Stimulated activated CD8-positive, alpha-beta memory T cell treated with anti-CD3 and anti-CD28 coated beads, Interleukin-2, amount 100 ng/mL, for 48 hours (primary cell): ENCODE data around the gene MTHFD1L.
"Not testable (repeated sequence)": the region's sequence is repeated elsewhere in the genome, so short reads cannot be mapped to it uniquely, and the experiment has no call there.

Experiments
- DNase-seq, 2 donors: peaks; one replicate each; pipeline ENCODE4 v3.0.0-alpha.2; 2020; ENCODE audit warnings: low read depth in 2 of 2

Gene MTHFD1L

DNA sequence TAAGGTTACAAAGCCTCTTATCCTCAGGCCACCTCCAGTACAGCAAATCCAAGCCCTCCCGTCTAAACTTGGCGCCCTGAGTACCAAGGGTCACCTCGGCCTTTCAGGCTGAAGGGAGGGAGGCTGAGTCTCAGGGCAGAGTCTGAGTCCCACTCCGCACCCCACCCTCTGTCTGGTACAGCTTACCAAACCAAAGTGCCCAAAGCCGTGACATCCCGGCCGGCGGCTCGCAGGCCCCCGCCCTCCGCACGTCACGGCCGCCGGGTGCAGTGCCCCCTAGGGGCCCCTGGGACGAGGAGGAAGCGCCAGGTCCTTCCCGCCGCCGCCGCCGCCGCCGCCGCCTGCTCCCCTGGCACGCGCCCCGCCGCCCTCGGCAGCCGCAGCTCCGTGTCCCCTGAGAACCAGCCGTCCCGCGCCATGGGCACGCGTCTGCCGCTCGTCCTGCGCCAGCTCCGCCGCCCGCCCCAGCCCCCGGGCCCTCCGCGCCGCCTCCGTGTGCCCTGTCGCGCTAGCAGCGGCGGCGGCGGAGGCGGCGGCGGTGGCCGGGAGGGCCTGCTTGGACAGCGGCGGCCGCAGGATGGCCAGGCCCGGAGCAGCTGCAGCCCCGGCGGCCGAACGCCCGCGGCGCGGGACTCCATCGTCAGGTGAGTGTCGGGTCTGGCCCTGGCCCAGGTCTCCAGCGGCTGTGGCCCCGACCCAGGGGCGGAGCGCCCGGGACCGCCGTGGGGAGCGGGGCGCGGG lies at the start of gene MTHFD1L:
TSS of gene MTHFD1L (plus strand) at position 297 of the 741 bp plus-strand sequence. CDS start at position 418, 121 bp downstream.
- DNase-seq = peak; percentile 65 to 68

DNA sequence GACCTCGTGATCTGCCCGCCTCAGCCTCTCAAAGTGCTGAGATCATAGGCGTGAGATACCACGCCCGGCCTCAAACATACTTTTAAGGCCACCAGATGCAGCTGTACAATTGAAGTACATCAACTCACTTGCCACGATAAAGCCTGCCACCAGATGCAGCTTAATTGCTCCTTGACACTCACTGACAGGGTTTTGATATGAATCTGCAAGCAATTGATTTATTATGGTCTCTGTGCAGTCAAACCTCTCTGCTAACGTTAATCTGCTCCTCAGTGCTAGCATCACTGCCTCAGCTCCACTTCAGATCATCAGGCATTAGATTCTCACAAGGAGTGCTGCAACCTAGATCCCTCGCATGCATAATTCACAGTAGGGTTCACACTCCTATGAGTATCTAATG lies 48.9 kb upstream of the MTHFD1L start:
- DNase-seq = not testable (repeated sequence)

DNA sequence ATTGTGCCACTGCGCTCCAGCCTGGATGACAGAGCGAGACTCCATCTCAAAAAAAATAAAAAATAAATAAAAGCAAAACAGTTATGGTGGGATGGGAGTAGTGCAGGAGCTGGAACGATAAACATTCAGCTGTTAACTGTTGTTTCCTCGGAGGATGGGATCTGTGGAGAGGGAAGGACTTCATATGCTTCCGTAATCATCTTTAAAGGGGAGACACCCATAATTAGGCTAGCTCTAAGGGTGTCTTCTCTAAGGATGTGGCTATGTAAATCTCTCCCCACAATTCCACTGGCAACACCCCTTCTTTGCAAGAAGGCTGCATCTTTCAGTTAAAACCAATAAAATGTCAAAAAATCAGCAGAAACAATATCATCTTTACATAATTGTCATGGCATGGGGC lies 42.6 kb upstream of the MTHFD1L start:
- no peak for DNase-seq

DNA sequence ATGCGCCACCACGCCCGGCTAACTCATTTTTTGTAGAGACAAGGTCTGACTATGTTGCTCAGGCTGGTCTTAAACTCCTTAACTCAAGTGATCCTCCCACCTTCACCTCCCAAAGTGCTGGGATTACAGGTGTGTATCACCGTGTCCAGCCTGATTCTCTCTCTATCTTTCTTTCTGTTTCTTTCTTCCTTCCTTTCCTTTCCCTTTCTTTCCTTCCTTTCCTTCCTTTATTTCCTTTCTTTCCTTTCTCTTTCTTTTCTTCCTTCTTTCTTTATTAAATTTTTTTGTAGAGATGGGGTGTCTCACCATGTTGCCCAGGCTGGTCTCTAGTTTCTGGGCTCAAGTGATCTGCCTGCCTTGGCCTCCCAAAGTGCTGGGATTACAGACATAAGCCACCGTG lies 38.7 kb upstream of the MTHFD1L start:
- DNase-seq = no peak

DNA sequence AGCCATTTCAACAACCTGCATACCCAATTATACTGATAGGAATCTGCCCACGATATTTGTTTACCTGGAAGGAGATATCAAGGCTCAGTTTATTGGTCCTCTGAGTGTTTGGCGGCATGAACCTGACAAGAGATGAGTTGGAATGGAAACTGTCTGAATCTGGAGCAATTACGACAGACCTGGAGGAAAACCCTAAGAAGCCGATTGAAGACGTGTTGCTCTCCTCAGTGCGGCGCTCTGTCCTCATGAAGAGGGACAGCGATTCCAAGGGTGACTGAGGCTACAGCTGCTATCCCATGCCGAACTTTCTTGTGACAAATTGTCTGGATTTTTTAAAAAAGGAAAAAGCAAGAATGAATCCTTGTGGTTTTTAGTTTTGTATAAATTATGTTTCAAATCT lies 37.4 kb upstream of the MTHFD1L start:
- DNase-seq = not testable (repeated sequence)

DNA sequence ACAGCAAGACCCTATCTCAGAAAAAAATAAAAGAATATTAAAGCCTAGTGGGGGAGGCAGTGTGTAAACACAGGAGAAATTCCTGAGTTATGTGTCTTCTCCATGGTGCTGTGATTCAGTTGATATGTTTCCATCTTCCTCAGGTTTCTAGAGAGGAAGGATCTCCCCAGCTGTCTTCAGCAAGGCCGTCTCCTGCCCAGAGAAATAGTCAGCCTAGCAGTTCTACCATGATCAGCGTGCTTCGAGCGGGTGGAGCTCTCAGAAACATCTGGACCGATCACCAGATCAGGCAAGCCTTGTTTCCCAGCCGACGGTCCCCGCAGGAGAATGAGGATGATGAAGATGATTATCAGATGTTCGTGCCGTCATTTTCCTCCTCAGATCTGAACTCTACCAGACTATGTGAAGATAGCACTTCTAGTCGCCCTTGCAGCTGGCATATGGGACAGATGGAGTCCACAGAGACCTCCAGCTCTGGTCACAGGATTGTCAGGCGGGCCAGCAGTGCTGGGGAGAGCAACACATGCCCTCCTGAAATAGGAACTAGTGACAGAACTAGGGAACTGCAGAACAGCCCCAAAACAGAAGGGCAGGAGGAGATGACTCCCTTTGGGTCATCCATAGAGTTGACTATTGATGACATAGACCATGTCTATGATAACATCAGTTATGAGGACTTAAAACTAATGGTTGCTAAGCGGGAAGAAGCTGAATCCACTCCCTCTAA lies 34.9 kb upstream of the MTHFD1L start:
- DNase-seq = no peak

DNA sequence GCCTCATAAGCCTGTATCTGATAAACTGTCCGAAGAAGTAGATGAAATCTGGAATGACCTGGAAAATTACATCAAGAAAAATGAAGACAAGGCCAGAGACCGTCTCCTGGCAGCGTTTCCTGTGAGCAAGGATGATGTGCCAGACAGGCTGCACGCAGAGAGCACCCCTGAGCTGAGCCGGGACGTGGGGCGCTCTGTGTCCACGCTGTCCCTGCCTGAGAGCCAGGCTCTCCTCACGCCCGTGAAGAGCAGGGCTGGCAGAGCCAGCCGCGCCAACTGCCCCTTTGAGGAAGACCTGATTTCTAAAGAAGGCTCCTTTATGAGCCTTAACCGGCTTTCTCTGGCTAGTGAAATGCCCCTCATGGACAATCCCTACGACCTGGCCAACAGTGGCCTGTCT lies 33.9 kb upstream of the MTHFD1L start:
- no peak for DNase-seq

DNA sequence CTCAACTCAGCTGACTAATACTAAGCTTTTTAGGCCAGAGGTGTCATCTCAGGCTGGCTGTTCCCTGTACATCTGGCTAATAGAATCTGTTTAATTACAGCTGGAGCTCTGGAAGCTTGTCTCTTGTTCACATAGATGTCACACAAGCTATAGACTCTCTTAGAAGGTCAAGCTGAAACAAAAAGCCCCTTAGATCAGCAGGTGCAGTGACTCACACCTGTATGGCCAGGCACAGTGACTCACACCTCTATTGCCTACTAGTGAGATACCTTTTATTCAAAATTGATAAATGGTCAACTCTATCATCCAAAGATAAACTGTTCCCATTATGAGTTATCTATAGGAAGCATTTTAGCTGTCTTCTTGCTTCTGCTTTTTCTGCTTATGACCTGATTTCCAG lies 29.9 kb upstream of the MTHFD1L start:
- DNase-seq = no peak

DNA sequence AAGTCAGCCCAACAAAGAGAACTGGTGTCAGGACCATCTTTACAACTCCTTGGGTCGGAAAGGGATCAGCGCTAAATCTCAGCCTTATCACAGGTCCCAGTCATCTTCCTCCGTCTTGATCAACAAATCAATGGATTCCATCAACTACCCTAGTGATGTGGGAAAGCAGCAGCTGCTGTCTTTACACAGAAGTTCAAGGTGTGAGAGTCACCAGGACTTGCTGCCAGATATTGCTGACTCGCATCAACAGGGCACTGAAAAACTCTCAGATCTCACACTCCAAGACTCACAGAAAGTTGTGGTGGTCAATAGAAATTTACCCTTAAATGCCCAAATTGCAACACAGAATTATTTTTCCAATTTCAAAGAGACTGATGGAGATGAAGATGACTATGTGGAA lies 25.3 kb upstream of the MTHFD1L start:
- no peak for DNase-seq

DNA sequence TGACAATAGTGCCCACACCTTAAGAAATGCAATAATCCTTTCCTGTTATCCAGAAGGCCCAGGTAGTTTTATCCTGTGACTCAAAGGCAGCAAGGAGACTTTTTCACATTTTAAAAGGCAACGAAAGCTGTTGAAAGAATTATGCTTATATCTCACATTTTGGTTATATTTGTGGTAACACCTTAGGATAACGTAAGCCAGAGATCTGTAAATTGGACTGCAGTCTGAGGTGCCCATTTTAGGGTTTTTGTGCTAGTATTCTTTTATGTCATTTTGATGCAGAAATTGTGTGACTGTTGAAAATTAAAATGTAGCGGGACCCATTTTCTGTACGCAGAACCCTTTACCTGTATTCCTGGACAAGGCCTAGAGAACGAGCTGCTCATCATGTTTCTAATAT lies 24.3 kb upstream of the MTHFD1L start:
- no peak for DNase-seq

DNA sequence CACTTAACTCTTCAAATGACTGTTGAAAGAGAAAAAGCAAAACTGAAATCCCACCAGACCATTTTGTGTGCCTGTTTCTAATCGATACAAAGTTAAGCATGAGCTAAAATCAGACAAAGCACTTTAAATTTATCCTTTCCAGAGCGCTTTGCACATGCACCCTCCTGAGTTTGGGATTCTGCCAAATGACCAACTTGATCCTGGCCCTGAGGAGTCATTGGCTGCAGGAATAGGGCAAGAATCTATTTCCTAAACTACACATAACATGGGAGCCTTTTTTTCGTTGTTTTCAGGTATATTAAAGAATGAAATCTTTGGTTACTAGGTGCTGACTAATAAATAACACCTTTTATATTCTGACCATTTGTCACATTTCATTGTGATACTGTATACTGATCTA lies 23.8 kb upstream of the MTHFD1L start:
- no peak for DNase-seq

DNA sequence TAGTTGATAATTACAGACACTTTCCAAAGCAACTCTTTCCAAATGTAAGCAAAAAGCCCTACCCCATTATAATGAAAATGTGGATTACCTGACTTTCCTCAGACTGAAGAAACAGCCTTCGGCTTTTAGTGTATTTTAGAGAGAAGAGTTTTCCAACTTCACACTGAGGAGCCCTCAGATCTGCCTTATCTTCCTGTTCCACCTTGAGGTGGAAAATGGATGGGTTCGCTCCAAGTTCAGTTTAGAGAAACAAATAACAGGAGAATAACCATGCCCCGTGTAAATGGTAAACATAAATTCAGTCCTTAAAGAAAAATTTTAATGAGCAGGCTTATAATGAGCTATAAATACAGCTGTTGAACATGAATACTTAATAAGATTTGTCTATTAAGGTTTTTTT lies 21.1 kb upstream of the MTHFD1L start:
- DNase-seq = no peak

DNA sequence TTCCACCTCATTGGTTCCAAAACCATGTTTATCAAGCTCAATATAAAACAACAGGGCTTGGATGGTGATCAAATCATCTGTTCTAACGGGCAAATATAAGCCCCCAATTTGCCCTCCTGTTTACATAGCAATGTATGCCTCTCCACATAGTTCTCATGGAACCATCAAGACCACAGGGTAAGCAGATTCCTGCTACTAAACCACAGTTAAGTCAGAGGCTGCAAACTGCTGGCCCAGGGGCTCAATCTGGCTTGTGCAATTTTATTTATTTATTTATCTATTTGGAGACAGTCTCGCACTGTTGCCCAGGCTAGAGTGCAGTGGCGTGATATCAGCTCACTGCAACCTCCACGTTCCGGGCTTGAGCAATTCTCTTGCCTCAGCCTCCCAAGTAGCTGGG lies 18.9 kb upstream of the MTHFD1L start:
- no peak for DNase-seq

DNA sequence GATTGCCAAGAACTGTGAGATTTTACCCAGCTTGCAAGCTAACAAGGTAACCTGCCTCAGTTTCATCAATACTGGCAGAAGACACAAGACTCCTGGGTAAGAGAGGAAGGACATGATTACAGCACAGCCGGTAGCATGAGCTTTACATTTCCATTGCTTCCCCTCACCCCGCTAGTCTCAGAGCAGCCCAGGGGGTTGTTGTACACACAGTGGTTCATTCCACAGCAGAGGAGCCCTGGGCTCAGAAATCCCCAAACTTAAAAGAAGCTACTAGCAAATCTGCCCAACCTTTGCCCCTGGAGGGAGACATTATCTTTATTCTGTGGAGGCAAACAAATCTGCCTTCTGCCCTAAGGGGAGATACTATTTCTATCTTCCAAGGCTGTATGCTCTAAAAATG lies 17.1 kb upstream of the MTHFD1L start:
- no peak for DNase-seq

DNA sequence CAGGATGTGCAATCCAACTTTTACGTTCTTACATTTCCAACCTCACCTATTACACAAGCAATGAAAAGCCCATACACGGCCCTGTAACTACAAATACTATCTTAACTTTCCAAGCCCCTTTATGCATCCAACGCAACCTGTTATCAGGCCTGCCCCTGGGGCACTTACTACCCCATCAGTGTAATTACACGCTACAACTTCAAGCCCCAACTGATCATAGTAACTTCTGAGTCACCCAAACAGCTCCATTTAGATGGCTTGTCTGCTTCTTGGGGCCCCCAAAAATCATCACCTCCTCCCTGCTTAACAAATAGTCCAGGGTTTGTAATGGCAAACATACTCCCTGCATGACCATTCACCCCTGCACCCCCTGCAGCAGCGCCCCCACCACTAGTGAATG lies 11.1 kb upstream of the MTHFD1L start:
- DNase-seq = not testable (repeated sequence)

DNA sequence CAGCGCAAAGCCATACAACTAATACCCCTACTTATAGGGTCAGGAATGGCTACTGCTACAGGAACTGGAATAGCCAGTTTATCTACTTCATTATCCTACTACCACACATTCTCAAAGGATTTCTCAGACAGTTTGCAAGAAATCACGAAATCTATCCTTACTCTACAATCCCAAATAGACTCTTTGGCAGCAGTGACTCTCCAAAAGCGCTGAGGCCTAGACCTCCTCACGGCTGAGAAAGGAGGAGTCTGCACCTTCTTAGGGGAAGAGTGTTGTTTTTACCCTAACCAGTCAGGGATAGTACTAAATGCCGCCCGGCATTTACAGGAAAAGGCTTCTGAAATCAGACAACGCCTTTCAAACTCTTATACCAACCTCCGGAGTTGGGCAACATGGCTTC lies 10.3 kb upstream of the MTHFD1L start:
- not testable (repeated sequence) for DNase-seq

DNA sequence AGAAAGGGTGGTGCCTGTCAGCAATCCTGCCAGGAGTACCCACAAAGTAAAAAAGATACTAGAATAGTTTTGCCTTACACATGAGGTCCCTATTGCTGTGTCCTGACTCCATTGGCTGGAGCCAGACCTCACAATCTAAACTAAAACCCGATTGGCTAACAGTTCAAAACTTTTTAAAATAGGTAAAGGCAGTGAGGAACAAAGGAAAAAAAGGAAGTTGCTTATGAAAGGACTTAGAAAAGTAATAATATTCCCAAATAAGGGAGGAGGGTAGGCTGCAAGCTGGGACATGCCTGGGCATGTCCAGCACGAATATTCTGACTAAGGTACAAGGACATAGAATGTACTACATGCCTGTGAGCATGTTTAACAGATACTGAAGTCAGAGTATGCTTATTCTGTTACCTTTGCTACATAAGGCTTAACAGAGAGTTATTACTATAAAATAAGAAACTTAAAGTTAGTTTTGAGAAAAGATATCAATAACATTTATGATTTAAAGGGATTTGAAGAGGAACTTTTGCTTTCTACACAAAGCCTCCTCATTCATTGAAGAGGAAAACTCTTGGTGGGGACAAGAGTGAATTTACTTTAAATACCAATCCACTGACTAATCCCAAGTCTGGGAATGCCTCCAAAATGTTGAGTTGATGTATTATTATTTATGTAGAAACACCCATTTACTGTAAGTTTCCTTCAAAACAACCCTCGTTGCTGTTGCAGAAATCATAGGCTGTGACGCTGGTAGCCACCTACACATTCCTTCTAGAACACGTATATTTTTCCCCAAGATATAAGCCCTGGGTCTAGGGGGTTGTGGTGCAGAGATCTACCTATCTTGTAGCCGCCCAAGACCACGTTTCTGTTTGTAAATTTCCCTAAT lies 8.2 kb upstream of the MTHFD1L start:
- no peak for DNase-seq

DNA sequence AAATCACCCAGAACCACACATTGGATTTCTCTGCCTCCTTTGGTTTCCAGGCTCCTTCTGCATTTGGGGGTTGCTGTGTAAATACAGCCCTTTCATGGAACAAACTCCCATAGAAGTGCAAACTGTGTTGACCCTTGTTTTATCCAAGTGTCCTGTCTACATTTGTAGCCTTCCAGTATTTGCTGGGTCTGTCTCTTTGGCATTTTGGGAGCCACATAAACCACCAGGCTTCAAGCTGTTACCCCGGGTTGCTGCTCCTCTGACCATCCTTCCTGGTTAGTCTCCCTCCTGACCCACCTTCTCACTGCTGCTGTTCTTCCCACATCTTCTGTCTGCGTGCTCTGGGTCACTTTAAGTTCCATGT lies 7.6 kb upstream of the MTHFD1L start:
- DNase-seq = no peak

DNA sequence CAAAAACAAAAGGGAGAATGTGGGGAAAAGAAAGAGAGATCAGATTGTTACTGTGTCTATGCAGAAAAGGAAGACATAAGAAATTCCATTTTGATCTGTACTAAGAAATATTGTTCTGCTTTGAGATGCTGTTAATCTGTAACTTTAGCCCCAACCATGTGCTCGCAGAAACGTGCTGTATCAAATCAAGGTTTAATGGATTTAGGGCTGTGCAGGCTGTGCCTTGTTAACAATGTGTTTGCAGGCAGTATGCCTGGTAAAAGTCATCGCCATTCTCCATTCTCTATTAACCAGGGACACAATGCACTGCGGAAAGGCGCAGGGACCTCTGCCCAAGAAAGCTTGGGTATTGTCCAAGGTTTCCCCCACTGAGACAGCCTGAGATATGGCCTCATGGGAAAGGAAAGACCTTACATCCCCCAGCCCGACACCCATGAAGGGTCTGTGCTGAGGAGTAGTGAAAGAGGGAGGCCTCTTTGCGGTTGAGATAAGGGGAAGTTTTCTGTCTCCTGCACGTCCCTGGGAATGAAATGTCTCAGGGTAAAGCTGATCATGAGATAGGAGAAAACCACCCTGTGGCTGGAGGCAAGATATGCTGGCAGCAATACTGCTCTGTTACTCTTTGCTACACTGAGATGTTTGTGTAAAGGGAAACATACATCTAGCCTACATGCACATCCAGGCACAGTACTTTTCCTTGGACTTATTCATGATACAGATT lies 3.9 kb upstream of the MTHFD1L start:
- DNase-seq = not testable (repeated sequence)

DNA sequence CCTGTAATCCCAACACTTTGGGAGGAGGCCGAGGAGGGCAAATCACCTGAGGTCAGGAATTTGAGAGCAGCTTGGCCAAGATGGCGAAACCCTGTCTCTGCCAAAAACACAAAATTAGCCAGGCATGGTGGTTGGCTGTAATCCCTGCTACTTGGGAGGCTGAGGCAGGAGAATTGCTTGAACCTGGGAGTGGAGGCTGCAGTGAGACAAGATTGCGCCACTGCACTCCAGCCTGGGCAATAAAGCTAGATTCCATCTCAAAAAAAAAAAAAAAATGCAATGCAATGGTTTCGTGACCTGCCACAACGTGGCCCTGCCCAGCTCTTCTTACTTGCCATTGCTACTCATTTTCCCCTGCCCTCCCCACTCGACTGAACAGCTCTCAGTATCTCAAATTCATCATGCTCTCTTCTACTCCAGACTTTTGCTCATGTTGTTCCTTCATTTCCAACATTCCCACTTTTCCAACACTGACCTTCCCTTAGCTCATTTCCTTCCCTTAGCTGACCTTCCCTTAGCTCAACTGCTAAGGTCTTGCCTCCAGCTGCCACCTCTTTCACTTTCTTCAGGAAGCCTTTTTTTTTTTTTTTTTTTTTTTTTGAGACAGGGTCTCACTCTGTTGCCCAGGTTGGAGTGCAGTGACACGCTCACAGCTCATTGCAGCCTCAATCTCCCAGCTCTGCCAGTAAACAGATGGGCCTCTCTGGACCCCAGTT lies 2.1 kb upstream of the MTHFD1L start:
- no peak for DNase-seq

DNA sequence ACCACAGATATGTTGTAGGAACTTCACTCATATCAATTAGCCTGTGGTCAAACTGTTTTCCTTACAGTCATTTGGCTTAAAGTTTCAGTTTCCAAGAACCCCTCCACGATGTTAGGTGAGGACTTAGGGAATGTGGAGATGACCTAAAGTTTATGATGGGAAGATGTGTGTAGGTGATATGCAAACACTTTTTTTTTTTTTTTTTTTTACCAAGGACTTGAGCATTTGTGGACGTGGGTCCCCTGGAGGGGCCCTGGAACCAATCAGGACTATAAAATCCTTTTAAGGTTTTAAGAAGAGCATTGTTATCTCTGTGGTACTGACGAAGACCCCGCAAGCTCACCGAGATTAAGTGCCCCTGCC lies 478 bp upstream of the MTHFD1L start:
- no peak for DNase-seq
